ENCODE measurements around the gene RASSF3.
A peak's percentile ranks its signal among the peaks of the same experiment; 100 is the strongest.
"Not testable (repeated sequence)": the region's sequence is repeated elsewhere in the genome, so short reads cannot be mapped to it uniquely, and the experiment has no call there.

The RASSF3 gene

DNA sequence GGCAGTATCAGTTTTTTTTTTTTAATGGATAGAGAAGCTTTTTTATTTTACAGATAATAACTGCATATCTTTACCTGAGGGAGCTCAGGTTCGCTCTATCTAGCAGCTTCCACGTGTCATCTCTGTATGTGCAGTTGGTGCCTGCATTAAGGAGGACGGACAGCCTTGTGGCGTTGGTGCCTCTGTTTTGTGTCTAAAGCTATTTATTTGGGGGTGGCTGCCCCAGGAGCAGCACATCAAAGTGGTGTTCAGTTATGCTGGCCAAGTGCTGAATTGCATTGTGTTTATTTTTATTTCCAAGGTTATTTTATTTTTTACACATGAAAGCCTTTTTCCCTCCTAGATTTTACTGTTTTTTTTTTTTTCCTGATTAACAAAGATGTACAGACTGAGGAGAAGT, 59.7 kb downstream of the RASSF3 start:
- DNase-seq (ENCODE audit: low read depth): no peak

DNA sequence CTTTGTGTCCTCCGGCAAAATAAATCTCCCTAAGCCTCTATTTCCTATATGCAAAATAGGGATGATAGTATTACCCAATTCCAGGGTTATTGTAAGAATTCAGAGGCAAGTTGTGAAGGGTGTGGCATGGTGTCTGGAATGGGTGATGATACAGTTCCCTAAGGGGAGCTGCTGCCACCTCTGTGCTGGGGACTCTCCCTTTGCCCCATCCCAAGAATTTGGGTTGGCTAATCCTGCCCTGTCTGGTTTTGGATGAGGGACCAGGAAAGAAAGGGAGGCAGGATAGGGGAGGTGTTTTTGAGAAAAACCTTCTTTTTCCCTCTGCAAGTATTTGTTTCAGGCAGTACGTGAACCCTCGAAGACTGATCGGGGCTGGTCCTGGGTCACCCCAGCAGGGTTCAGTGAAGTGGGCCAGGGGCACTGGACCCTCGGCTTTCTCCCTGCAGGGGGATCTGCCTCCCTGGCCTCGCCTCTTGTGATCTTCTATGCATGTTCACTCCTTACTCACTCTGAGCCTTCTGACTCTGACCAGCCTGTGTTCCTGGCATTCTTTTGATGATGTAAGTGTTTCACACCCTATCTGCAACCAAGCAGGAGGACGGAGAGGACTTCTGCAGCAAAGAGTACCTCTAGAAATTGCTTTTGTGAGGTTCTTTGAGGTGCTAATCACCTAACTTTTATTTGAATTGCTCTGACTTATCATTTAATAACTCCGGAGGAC, 60.8 kb downstream of the RASSF3 start:
- DNase-seq (ENCODE audit: low read depth): no peak

DNA sequence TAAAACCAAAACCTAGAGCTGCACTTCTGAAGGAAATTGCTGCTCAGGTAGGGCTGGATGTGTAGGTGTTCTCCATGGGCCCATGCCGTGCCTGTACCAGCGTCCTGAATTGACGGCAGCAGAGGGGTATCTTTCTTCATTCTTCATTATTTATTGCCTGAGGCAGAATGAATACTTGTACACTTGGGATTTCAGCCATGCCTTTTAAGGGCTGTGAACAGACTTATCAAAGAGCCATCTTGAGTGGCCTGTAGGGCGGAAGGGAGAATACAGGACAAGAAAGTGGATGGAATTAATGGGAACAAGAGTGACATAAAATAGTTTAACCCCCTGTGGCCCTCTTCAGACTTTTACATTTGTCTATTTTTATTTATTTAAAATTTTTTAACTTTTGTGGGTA, 61.4 kb downstream of the RASSF3 start:
- no peak for DNase-seq (ENCODE audit: low read depth)

DNA sequence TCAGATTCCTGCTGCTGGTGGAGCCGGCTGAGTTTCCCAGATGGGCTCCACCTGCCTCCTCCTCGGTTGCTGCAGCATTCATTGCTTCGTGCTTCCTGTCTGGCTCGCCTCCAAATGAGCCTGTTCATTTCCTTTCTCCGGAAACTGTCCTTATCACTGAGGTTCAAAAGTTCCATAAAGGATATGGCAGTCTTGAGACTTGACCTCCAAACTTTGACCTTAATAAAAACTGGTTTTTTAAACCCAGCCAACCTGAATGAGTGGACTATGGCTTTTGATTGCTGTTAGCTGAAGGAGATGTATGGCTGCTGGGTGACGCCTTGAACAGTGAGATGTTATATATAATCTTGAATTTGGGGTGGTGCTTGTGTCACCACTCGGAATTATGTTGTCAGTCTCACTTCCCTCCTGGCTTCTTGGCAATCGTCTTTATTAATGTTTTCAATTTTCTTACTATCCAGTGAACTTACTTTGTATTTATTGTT, 62.7 kb downstream of the RASSF3 start:
- DNase-seq (ENCODE audit: low read depth): no peak

DNA sequence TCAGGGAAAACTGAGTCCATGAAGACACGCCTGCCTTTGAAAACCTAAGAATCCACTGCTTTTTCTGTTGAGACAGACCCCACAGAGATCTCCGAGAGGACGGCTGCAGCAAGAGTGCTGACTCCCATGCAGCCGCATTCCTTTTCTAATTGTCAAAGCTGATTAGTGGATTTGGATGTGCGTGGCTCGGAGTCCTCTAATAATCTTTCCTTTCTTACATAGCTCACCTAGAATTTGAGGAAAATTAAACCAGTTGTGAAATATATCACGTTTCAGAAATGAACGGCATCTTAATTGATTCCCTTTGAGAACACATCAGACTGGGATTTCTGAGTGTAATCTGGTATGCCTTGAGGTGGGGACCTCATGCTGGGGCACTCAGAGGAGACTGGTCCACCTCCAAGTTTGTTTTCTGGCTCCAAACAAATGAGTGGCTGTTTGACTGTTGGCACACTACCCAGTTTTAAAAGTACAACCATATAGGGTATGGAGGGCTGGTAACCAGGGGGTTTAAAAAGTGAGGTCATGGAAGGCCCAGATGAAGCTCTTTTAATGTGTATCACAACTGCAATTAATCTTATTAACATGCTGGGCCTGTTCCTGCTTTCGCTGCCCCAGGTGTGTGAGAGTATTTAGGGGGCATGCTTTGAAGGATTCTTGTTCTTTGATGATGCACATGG, 63.3 kb downstream of the RASSF3 start:
- DNase-seq (ENCODE audit: low read depth): no peak

DNA sequence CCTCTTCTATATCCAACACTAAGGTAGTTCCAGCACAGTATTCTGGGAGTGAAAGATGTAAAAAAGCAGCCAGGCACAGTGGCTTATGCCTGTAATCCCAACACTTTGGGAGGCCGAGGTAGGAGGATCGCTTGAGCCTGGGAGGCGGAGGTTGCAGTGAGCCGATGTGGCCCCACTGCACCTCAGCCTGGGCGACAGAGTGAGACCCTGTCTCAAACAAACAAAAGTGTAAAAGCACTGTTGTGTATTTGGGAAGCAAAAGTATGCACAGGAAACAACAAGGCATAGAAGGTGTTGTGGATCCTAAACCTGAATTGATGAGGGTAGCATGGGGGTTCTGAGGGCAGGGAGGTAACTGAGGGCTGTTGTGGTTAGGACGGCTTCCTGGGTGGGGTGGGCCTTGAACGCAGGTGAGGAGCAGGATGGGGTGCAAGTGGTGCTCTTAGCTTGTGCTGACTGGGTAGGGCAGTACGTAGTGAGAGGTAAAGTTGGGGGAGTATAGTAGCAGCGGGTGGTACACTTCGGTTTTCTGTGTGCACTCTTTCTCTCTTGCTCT, 64.2 kb downstream of the RASSF3 start:
- DNase-seq (ENCODE audit: low read depth): no peak

DNA sequence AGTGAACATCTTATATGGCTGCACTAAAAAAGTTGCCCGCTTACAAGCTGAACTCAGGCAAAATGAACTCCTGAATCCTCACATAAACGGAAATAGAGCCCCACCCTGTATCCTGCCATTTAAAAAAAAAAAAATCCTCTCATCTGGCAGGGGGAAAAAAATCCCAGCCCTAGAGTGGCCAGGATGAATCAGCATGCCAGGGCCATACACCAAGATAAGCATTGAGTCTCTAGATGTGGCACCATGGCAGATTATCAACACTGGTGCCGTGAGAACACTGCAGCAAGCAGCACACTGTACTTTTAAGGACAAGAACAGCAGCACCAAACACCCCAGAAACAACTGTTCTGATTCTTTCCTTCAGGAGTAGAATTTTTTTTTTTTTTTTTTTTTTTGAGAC, 65.5 kb downstream of the RASSF3 start:
- DNase-seq (ENCODE audit: low read depth): no peak

DNA sequence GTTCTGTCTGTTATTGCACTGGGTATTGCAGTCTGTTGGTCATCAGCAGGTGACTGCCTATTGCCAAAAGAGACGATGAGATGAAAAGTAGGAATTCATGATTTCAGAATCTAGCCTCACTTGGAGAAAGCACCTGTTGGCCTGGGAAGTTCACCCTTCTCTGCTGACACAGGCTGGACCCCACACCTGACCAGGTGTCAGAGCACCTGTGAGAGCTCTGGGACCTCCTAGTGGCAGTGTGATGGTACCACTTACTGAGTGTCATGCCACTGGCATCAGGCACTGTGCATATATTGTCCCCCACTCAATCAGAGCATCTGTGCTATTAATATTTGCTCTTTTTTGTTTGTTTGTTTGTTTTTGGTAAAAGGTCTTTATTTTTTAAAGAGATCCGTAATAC, 68.0 kb downstream of the RASSF3 start:
- DNase-seq (ENCODE audit: low read depth): no peak

DNA sequence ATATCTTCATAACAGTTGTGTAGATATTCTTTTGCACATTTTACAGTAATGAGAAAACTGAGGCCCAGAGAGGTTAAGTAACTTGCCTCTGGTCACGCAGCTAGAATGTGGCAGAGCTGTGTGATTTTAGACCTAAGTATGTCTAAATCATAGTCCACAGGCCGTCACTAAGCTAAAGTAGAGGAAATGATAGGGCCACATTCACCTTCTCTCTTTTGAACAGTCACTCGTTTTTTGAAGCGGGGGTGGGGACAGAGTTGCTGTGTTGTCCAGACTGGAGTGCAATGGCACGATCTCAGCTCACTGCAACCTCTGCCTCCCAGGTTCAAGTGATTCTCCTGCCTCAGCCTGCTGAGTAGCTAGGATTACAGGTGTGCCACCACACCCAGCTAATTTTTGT, 68.5 kb downstream of the RASSF3 start:
- no peak for DNase-seq (ENCODE audit: low read depth)

DNA sequence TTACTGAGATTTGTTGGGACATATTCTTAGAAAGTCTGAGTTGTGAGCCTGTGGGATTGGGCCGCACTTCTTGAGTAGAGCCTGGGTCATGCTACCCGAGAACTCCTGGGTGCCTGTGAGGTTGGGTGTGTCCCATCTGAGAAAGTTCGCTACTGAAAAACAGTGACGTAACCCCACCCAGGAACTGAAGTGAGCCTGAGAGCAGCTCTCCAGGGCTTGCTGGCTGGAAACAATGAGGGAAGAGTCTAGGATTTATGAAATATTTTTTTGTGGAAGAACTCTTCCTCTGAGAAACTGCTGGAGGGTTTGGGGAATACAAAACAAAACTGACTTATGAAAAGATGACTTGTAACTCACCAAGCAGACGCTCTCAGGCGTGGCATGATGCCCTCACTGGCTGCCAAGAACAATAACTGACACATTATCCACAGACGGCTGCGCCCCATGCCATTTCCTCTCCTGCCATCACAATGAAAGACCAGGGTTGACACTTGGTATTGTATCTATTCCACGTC, 69.2 kb downstream of the RASSF3 start:
- peak; percentile 52 for DNase-seq (ENCODE audit: low read depth)

DNA sequence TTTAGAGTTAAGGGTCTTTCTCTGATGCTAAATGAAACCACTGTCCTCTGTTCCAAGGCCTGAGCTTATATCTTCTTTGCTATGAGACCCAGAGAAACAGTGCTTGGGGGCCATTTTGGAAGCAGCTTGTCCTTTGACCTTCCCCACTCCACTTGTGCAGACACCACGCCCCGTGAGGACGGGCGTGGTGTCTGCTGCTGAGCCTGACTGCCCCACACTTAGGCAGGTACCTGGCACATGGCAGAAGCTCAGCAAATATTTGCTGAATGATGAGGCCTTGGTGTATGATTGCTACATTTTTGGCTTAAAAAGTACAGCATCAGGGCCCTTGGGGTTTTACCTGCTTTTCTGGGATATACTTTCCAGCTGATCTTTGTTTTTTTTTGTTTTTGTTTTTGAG, 69.9 kb downstream of the RASSF3 start:
- DNase-seq (ENCODE audit: low read depth): no peak

DNA sequence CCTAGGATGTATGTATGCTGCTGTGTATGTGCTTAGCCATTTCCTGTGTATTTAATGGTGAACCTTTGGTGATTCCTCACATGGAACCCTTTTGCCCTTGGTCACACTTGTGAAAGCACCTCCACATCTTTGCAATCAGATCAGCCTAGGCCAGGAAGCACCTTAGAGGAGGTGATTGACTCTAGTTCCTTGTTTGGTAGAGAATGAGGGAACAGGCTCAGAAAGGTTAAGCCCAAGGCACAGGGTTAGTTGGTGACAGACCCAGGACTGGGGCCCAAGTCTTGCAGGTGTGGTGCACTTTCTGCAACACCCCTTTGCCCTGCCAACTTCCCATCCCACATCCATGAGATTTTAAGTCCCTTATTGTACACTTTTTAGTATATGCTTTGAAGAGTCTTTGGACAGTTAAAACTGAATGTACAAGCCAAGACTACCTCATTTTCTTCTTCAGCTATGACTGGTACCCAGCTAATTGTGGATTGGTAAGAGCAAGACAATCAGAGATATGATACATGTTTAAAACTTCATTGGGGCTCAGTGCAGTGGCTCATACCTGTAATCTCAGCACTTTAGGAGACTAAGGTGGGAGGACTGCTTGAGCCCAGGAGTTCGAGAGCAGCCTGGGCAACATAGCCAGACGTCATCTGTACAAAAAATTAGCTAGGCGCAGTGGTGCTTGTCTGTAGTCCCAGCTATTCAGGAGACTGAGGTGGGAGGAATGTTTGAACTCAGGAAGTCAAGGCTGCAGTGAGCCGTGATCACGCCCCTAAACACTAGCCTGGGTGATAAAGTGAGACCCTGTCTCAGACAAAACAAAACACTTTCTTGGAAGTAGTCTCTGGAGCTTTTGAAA, 71.1 kb downstream of the RASSF3 start:
- DNase-seq (ENCODE audit: low read depth): no peak

DNA sequence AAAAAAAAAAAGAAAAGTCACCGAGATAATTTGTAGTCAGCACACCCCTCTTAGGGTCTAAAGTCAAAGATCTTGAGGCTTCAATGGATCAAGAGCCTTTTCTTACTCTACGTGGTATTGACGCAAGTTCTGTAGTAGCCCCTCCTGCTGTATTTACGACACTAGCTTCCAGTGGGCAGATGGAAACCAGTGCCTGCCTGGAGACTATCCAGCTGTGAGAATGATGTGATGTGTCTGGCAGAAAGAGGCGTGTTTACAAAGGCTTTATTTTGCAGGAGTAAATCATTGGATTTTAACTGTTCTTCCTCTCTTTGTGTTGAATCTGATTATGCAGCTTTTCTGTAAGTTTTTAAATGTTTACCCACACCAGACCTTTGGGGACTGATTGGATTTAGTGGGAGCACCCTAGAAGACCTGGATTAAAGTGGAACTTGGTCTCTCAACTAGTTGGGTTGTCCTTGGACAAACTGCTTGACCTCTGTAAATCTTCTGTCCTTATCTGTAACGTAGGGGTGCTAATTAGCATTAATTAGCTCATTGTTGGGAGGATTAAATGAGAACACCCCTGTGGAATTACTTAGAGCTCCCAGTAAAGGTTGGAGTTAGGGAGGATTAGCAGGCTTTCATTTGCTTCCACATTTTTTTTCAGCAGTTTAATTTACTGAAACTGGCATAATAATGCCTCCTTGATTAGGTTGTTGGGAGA, 72.4 kb downstream of the RASSF3 start:
- no peak for DNase-seq (ENCODE audit: low read depth)

DNA sequence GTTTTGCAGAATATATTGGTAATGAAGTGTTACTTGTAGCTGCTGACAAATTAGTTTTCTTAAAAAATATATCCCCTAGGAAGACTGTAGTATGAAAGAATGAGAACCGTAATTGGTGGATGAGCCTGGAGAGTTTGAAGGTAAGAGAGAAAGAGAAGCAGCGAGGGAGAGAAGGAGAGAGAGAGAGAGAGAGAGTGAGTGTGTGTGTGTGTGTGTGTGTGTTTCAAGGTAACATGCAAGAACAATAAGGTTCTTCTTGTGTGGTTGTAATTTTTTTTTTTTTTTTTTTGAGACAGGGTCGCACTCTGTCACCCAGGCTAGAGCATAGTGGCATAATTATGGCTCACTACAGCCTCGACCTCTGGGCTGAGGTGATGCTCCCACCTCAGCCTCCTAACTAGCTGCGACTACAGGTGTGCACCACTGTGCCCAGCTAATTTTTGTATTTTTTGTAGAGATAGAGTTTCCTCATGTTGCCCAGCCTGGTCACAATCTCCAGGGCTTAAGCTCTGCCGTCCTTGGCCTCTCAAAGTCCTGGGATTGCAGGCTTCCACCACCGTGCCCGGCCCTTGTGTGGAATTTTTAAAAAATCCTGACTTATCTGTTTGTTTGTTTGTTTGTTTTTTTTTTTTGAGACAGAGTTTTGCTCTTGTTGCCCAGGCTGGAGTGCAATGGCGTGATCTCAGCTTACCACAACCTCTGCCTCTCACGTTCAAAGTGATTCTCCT, 73.7 kb downstream of the RASSF3 start:
- no peak for DNase-seq (ENCODE audit: low read depth)

DNA sequence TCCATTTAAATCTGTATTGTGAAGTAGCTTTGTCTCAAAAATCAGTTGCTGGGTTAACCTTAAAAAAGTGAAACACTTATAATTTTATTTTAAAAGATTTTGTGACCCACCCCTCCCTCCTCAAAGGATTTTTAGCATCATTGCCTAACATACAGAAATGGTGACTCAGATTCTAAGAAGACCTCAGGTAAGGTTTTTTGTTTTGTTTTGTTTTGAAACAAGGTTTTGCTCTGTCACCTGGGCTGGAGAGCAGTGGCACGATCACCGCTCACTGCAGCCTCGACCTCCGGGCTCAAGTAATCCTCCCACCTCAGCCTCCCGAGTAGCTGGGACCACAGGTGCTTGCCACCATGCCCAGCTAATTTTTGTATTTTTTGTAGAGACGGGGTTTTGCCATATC, 74.8 kb downstream of the RASSF3 start:
- DNase-seq (ENCODE audit: low read depth): no peak

DNA sequence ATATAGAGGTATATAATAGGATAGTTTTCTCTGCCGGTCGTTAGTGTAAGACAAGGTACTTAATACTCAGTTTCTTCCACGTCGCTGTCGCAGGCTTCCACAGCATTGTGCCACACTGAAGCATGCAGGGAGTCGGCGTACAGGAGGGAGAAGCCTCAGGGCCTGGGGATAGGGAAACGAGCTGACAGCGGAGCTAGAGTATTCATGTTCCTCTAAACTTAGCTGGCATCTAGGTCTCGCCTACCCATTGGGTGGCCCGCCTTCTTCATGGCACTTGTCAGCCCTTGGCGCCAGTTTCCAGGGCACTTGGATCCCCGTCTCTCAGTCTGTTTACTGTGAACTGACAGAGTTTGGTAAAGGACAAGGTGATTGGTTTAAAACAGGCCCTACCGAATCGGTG, 75.3 kb downstream of the RASSF3 start:
- DNase-seq (ENCODE audit: low read depth): no peak

DNA sequence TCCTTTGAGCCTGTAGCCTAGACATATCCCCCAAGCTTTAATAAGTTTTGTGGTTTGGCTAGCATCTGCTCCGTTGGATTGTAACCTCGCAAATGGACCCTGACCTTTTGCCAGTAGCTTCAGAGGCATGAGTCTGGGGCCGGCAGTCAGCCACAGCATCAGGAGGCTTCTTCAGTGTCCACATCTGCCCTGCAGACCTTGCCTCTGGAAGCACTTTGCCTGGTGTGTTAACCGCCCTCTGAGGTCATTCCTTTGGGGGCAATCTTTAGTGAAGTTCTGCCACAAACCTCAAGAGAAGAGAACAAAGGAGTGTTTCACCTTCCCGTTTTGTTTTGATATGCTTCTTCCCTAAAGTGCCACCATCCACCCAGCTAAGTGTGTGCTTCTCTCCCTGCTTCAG, 77.5 kb downstream of the RASSF3 start:
- no peak for DNase-seq (ENCODE audit: low read depth)

DNA sequence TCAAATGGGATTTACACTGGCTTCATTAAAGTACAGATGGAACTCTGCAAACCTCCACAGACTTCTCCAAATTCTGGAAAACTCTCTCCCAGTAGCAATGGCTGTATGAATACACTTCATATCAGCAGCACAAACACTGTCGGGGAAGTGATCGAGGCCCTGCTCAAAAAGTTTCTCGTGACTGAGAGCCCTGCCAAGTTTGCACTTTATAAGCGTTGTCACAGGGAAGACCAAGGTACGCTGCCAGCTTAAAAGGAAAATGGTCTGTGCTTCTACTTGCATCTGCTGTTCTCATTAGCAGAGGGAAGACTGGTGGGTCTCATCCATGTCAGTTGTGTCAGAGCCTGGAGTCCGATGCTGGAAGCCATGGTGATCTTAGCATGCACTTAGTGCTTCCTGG, 77.9 kb downstream of the RASSF3 start:
- no peak for DNase-seq (ENCODE audit: low read depth)

DNA sequence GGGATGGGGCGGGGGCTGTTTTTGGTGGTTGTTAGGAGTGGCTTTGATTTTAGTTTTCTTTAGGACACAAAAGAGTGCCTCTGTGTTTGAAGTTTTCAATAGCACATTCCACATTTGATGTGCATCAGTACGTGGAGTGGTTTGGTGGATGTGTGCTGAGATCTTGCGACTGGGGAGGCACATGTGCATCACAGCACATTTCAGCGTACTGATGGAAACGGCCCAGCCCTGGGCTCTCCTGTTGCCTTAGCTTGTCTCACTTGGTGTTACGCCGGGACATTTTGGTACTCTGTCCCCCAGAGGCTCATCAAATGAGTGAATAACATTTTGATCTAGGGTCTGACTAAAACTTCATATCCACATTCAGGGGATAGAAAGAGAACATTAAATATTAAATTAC, 78.4 kb downstream of the RASSF3 start:
- DNase-seq (ENCODE audit: low read depth): no peak

DNA sequence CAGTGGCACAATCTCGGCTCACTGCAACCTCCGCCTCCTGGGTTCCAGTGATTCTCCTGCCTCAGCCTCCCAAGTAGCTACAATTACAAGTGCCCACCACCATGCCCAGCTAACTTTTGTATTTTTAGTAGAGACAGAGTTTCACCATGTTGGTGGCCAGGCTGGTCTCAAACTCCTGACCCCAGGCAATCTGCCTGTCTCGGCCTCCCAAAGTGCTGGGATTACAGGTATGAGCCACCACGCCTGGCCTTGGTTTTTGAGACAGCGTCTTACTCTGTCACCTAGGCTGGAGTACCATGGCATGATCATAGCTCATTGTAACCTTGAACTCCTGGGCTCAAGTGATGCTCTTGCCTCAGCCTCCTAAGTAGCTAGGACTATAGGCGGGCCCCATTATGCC, 79.9 kb downstream of the RASSF3 start:
- DNase-seq (ENCODE audit: low read depth): not testable (repeated sequence)

DNA sequence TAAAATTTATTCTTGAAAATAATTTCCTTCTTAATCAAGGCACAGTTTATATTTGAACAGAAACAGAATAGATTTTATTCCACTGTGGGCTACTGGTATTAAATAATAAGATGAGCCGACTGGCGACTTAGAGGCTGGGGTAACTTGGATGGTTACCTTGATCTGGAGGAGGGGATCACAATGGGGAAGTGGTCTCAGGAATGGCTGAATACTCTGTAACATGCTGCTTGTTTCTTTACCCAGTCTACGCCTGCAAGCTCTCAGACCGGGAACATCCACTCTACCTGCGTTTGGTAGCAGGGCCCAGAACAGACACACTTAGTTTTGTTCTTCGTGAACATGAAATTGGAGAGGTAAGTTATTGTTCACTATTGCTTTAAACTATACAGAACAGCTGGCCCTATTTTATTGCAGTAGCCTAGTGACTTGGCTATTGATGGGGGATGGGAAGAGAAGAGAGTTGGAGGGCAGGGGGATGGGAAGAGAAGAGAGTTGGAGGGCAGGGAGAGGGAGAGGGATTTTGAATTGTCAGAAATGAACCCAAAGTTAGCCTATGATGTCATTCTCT, 81.0 kb downstream of the RASSF3 start:
- DNase-seq (ENCODE audit: low read depth): no peak

Data from fibroblast of the conjunctiva (primary cell).